HL-60 (cell line): ENCODE results near the gene KSR1.

Experiments
- POLR2AphosphoS5 ChIP-seq: IDR thresholded peaks from 2 replicates; pipeline ENCODE4 v1.6.1; 2012; ENCODE audit warnings: low read depth
- TF ChIP-seq, protein P1 (sequence below): IDR thresholded peaks from one replicate; pipeline ENCODE4 v1.5.1; 2011; ENCODE audit warnings: low read length, control low read depth, inconsistent platforms; ENCODE audit not compliant: insufficient read depth

DNA sequence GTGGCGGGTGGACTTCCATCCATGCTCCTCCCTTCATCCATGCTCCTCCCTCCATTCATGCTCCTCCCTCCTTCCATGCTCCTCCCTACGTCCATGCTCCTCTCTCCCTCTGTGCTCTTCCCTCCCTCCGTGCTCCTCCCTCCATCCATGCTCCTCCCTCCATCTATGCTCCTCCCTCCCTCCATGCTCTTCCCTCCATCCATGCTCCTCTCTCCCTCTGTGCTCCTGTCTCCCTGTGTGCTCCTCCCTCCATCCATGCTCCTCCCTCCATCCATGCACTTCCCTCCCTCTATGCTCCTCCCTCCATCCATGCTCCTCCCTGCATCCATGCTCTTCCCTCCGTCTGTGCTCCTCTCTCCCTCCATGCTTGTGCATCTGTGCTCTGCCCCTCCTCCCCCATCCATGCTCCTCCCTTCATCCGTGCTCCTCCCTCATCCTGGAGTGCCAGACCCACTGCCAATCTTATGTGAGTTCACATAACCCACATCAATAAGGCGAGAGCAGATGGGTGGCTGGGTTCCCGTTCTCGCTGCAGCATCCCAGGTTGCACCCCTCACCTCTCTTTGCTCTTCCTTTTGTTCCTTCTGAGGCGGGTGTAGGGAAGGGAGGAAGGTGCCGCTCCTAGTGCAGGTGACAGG, 22.8 kb downstream of the KSR1 start:
- TF ChIP-seq, protein P1, sequence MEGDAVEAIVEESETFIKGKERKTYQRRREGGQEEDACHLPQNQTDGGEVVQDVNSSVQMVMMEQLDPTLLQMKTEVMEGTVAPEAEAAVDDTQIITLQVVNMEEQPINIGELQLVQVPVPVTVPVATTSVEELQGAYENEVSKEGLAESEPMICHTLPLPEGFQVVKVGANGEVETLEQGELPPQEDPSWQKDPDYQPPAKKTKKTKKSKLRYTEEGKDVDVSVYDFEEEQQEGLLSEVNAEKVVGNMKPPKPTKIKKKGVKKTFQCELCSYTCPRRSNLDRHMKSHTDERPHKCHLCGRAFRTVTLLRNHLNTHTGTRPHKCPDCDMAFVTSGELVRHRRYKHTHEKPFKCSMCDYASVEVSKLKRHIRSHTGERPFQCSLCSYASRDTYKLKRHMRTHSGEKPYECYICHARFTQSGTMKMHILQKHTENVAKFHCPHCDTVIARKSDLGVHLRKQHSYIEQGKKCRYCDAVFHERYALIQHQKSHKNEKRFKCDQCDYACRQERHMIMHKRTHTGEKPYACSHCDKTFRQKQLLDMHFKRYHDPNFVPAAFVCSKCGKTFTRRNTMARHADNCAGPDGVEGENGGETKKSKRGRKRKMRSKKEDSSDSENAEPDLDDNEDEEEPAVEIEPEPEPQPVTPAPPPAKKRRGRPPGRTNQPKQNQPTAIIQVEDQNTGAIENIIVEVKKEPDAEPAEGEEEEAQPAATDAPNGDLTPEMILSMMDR, result no peak
- no peak for TF ChIP-seq POLR2AphosphoS5
